Mucosa of stomach (tissue), 1 donor: Measurements from ENCODE around the gene GADL1.

Experiments
- H3K27me3 ChIP-seq: one replicate; pipeline ENCODE4 v1.7.0; 2013; ENCODE audit warnings: mild to moderate bottlenecking, low read length; ENCODE audit not compliant: control insufficient read depth, insufficient read depth
- H3K36me3 ChIP-seq: one replicate; pipeline ENCODE4 v1.7.0; 2013; ENCODE audit warnings: low read length; ENCODE audit not compliant: control insufficient read depth, insufficient read depth
- H3K4me1 ChIP-seq: one replicate; pipeline ENCODE4 v1.7.0; 2013; ENCODE audit warnings: mild to moderate bottlenecking, low read length; ENCODE audit not compliant: control insufficient read depth, insufficient read depth
- H3K4me3 ChIP-seq: one replicate; pipeline ENCODE4 v1.7.0; 2013; ENCODE audit warnings: low read length
- H3K9ac ChIP-seq: one replicate; pipeline ENCODE4 v1.7.0; 2013; ENCODE audit warnings: mild to moderate bottlenecking, low read length, moderate library complexity
- H3K9me3 ChIP-seq: one replicate; pipeline ENCODE4 v1.7.0; 2013; ENCODE audit warnings: mild to moderate bottlenecking, low read length, moderate library complexity; ENCODE audit not compliant: control insufficient read depth
- donor health status: Pancreatic carcinoma.

GADL1 gene, protein sequence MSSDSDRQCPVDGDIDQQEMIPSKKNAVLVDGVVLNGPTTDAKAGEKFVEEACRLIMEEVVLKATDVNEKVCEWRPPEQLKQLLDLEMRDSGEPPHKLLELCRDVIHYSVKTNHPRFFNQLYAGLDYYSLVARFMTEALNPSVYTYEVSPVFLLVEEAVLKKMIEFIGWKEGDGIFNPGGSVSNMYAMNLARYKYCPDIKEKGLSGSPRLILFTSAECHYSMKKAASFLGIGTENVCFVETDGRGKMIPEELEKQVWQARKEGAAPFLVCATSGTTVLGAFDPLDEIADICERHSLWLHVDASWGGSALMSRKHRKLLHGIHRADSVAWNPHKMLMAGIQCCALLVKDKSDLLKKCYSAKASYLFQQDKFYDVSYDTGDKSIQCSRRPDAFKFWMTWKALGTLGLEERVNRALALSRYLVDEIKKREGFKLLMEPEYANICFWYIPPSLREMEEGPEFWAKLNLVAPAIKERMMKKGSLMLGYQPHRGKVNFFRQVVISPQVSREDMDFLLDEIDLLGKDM

DNA sequence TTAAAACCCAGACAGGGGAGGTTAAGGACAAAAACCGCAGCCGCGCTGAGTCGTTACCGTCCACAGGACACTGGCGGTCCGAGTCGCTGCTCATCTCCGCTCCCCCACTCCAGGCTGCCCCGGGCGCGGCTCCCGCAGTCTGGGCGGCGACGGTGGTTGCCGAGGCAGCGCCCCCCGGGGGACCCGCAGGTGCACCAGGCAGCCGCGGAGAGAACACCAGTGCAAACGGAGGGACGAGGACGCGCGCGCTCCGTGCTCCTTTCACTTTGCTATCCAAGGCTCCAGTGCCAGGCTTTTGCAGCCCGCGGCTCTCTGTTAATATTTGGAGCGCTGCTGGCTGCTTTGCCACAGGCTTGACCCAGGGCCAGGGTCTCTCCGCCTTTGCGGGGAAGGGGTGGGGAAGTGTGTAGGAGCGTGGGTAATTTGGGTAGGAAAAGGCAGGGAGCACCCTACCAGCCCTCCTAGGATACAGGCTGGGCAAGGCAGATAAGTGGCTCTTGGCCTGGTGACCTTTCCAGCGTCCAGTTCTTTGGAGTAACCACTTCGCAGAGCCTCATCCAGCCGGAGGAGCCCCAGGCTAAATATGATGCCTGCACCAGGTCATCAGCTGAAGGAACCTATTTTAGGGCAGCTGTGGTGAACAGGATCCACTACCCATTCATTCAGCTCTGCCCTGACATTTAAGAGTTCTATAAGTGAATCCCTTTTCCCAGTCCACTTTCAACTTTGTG lies at the start of gene GADL1:
Gene GADL1, minus strand, starts transcription at position 141 of the 731 bp plus-strand sequence. Its CDS starts 47 bp downstream, at position 94.
- Histone ChIP-seq H3K9me3 (no peaks in the 10 kb centered on the region), H3K27me3 (peaks cover 36% of the 10 kb centered on the region), H3K9ac (no peak within 1 kb of the TSS), H3K4me3 (no peak within 1 kb of the TSS), H3K36me3 (no peaks in the 10 kb centered on the region), H3K4me1 (no peaks in the 10 kb centered on the region)

DNA sequence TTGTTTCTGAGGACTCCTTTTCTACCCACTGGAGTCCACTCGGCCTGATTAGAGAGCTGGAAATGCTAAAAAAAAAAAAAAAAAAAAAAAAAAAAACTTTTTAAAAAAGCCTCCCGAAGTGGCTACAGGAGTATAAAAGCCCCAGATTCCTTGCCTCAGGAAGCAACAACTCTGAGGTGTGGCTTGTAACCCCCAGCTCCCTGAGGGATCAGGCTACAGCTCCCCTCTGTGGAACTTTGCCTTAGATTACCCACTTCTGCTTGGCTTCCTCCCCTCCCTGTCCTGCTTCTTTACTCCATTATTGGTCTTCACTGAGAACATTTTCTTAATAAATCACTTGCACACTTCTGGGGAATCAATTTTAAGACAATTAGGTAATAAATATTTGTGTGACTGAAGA lies 49.7 kb upstream of the GADL1 start:
- no peaks in the 10 kb centered on the region for H3K9me3 ChIP-seq
- no peak overlapping the region for H3K4me3 ChIP-seq
- H3K9ac ChIP-seq, result no peak overlapping the region

DNA sequence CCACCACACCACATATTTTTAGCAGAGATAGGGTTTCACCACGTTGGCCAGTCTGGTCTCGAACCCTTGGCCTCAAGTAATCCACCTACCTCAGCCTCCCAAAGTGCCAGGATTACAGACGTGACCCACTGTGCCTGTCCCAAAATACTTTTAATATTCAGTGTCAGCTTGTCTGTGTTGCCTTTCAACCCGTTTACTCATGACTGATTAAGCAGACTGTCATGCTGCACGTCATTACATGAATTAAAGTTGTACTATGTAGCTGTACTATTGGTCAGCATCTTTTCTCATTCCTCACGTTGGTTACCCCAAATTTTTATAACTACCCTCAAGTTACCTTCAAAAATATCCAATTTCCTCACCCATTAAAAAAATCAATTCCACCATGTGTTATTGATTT lies 48.7 kb upstream of the GADL1 start:
- Histone ChIP-seq H3K4me3 (no peak overlapping the region), H3K9me3 (no peaks in the 10 kb centered on the region), H3K27me3 (no peaks in the 10 kb centered on the region)

More for the DNA sequence above, 49.7 kb upstream of the GADL1 start:
- Histone ChIP-seq H3K27me3 (no peaks in the 10 kb centered on the region), H3K4me1 (no peaks in the 10 kb centered on the region), H3K36me3 (no peaks in the 10 kb centered on the region)

DNA sequence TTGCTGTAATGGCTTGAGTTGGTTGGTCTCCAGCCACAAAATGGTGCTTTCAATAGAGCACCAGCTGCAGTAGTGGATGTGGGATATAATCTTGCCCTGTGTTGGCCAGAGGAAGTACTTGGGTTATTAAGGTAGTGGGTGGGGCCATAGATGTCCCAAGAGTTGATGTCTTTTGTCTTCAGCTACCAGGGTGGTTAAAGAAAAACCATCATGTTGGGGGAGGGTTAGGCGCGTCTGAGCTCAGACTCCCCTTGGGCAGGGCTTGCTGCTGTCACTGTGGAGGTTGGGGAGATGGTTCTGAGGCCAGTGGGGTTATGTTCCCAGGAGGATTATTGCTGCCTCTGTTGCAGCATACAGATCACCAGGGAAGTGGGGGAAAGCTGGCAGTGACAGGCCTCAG lies 46.9 kb upstream of the GADL1 start:
- Histone ChIP-seq H3K36me3 (no peaks in the 10 kb centered on the region), H3K9me3 (no peaks in the 10 kb centered on the region), H3K9ac (no peak overlapping the region), H3K27me3 (no peaks in the 10 kb centered on the region), H3K4me3 (no peak overlapping the region), H3K4me1 (no peaks in the 10 kb centered on the region)

More for the DNA sequence above, 48.7 kb upstream of the GADL1 start:
- Histone ChIP-seq H3K9ac (no peak overlapping the region), H3K4me1 (no peaks in the 10 kb centered on the region), H3K36me3 (no peaks in the 10 kb centered on the region)

DNA sequence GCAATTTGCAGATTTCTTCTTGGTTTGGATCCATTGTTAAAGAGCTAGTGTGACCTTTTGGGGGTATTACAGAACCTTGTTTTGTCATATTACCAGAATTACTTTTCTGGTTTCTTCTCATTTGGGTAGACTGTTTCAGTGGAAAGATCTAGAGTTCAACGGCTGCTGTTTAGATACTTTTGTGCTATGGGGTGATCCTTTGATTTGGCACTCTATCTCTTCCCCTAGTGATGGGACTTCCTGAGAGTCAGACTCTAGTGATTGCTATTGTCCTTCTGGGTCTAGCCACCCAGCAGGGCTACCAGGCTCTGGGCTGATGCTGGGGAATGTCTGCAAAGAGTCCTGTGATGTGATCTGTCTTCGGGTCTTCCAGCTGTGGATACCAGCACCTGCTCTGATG lies 46.3 kb upstream of the GADL1 start:
- Histone ChIP-seq H3K36me3 (no peaks in the 10 kb centered on the region), H3K4me1 (no peaks in the 10 kb centered on the region), H3K4me3 (no peak overlapping the region), H3K27me3 (no peaks in the 10 kb centered on the region), H3K9ac (no peak overlapping the region), H3K9me3 (no peaks in the 10 kb centered on the region)

DNA sequence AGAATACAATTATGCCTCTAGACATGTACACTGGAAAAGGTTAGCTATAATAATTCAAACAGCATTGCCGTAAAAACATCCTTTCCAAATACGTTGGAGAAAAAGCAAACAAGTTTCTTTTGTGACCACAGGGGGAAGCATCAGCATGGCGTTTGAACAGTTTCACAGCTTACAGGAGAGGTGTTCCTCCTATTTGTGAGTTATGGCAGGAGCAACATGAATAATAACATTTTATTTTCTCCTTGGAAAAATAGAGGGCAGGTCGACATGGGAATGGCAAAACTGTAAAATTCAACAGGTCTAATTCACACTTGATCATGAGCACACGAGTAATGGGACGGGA lies 39.7 kb upstream of the GADL1 start:
- Histone ChIP-seq H3K36me3 (no peaks in the 10 kb centered on the region), H3K4me1 (no peaks in the 10 kb centered on the region), H3K9me3 (no peaks in the 10 kb centered on the region), H3K27me3 (no peaks in the 10 kb centered on the region), H3K4me3 (no peak overlapping the region), H3K9ac (no peak overlapping the region)

DNA sequence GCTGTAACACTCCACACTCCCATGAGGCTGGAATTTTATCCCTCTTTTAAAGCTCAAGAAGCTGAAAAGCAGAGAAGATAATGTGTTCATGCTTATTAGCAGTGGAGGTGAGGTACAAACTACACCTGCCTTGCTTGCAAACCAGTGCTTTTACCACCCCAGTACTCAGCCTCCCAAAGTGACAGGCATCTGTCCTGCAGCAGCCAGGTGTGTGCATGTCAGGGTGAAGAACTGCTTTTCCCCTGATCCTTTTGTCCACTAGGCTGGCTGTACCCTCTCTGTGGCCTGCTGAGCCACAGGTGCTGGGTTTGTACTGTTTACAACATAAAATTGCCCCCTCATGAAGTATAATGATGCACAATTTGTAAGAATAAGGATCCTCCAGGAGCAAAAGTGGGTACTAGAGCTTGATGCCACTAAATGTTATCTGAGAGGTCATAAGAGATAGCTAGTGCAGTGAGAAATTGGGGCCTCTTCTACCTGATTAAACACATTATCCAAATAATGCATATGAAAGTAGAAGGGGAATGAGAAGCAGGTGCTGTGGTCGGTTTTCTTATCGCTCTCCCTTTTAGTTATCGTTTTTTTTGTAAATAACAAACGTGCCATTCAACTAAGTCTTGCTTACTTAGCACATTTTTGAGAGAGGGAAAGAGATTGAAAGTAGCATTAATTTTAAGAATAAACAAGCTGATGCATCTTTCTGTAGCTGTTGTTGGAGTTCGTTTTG lies 39.2 kb upstream of the GADL1 start:
- Histone ChIP-seq H3K9me3 (no peaks in the 10 kb centered on the region), H3K4me3 (no peak overlapping the region), H3K4me1 (no peaks in the 10 kb centered on the region), H3K27me3 (no peaks in the 10 kb centered on the region), H3K9ac (no peak overlapping the region), H3K36me3 (no peaks in the 10 kb centered on the region)

DNA sequence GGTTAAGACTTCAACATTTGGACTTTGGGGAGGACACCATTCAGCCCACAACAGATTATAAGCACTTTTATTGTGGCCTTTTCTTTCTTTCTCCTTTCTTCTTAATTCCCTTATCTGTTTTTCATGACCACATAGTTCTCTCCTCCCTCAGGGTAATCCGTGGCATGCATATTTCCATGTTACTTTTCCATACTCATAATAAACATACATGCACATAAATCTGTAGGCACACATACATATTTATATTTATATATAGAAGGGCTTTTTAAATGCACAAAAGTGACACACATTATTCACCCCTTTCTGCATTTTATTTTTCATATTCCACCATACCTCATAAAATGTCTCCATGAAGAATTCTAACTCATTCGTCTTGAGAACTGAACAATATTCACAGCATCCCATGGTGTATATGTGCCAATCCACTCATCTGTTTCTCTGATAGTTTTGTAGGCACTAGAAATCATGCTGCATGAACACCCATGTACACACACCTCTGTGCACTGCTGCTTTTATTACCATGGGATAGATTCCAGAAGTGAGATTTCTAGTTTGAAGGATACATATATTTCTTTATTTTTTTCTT lies 38.1 kb upstream of the GADL1 start:
- Histone ChIP-seq H3K9ac (no peak overlapping the region), H3K9me3 (no peaks in the 10 kb centered on the region), H3K36me3 (no peaks in the 10 kb centered on the region), H3K4me3 (no peak overlapping the region), H3K27me3 (no peaks in the 10 kb centered on the region), H3K4me1 (no peaks in the 10 kb centered on the region)

DNA sequence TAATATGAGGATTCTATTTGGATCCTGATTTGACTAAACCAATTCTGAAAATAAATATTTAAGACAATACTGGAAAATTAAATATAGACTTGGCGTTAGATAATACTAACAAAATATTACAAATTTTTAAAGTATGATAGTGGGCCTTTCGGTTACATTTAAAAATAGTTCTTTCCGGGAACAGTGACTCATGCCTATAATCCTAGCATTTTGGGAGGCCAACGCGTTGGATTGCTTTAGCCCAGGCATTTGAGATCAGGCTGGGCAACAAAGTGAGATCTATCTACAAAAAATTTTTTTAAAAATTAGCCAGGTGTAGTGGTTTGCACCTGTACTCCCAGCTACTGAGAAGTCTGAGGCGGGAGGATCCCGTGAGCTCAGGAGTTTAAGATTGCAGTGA lies 30.3 kb upstream of the GADL1 start:
- Histone ChIP-seq H3K36me3 (no peaks in the 10 kb centered on the region), H3K27me3 (no peaks in the 10 kb centered on the region), H3K9me3 (no peaks in the 10 kb centered on the region), H3K4me1 (no peaks in the 10 kb centered on the region), H3K9ac (no peak overlapping the region), H3K4me3 (no peak overlapping the region)

DNA sequence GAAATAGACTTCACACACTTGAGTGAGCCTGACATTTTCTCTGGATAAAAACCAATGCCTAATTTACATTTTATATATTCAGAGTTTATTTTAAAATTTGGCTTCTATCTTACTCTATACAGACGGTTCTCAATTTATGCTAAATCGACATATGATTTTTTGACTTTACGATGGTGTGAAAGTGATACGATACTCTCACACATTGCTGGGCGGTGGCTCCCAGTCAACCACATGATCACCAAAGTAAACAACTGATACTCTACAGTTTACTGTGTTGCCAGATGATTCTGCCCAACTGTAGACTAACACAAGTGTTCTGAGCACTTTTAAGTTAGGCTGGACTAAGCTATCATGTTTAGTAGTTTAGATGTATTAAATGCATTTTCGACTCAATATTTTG lies 25.1 kb upstream of the GADL1 start:
- H3K9ac ChIP-seq, result no peak overlapping the region

DNA sequence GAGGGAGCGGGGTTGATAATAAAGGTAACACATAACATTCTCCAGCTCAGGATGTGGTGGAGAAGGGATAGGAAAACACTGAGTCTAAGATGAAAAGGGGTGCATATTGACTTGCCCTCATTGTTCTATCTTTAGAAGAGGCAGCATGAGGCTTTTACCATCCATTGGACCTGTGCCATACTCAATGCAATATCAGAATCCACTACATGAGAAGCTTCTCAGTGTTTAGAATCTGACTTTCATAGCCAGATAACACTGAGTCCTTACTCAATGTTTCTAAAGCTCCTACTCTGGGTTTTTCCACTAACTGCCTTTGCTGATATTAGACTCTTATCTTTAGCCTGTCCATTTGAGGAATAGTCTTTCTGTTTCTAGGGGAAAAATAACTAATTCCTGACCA lies 24.3 kb upstream of the GADL1 start:
- Histone ChIP-seq H3K9ac (no peak overlapping the region), H3K4me3 (no peak overlapping the region), H3K9me3 (no peaks in the 10 kb centered on the region), H3K4me1 (no peaks in the 10 kb centered on the region), H3K36me3 (no peaks in the 10 kb centered on the region), H3K27me3 (no peaks in the 10 kb centered on the region)

More for the DNA sequence above, 25.1 kb upstream of the GADL1 start:
- Histone ChIP-seq H3K4me3 (no peak overlapping the region), H3K9me3 (no peaks in the 10 kb centered on the region), H3K36me3 (no peaks in the 10 kb centered on the region), H3K4me1 (no peaks in the 10 kb centered on the region), H3K27me3 (no peaks in the 10 kb centered on the region)
